Measurements from ENCODE around the gene DHRS3.

DNA sequence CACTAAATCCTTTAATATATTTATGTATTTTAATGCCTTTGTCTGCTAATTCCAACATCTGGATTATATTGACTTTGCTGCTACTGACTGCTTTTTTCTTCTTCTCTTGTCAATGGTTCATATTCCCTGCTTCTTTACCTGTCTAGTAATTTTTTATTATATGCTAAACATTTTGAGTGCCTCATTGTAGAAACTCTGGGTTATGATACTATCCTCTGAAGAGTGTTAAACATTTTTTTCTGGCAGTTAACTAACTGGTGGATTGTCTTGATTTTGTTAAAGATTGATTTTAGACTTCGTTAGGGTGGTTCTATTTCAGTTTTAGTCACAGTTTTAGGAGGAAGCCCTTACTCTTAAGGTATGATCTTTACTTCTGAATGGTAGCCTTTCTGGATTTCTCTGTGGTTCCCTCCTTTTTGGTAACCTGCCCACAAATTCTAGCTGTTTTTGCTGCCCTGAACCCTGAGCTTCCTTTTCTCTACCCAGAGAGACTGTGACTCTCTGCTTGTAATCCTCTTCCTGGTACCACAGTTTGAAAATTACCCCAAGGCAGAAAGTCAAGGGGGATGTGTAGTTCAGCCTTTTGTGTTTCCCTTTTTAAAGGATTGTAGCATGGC is 81.9 kb downstream of the DHRS3 start:
- TF ChIP-seq, protein P1, sequence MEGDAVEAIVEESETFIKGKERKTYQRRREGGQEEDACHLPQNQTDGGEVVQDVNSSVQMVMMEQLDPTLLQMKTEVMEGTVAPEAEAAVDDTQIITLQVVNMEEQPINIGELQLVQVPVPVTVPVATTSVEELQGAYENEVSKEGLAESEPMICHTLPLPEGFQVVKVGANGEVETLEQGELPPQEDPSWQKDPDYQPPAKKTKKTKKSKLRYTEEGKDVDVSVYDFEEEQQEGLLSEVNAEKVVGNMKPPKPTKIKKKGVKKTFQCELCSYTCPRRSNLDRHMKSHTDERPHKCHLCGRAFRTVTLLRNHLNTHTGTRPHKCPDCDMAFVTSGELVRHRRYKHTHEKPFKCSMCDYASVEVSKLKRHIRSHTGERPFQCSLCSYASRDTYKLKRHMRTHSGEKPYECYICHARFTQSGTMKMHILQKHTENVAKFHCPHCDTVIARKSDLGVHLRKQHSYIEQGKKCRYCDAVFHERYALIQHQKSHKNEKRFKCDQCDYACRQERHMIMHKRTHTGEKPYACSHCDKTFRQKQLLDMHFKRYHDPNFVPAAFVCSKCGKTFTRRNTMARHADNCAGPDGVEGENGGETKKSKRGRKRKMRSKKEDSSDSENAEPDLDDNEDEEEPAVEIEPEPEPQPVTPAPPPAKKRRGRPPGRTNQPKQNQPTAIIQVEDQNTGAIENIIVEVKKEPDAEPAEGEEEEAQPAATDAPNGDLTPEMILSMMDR (IDR thresholded peaks at IDR 0.05; ENCODE audit: low read depth, low read length): no peak
- TF ChIP-seq EZH2phosphoT487 (IDR thresholded peaks at IDR 0.05; ENCODE audit: low read depth): no peak
